Measurements from ENCODE around the gene SLC4A5. TPM values are rescaled to one million over a fixed set of nuclear protein-coding genes. Genes with fewer than 3 reads are reported as not detected.

The SLC4A5 gene
- total RNA-seq, 1 donor from 2014 or later, result 4.2 TPM

GRCh38 chr2:74387346-74387745 lies 44.1 kb upstream of the SLC4A5 start:
- no peaks in the 10 kb centered on the region for H3K36me3 Mint-ChIP-seq (ENCODE audit: low read depth, unreplicated experiment)
- H3K4me3 Mint-ChIP-seq (ENCODE audit: unreplicated experiment), result no peak overlapping the region
- no peak for DNase-seq (ENCODE audit: low spot score)
- H3K4me1 Mint-ChIP-seq (ENCODE audit: unreplicated experiment), result peaks cover 18% of the 10 kb centered on the region
- H3K27ac Mint-ChIP-seq (ENCODE audit: unreplicated experiment), result no peak overlapping the region
- no peak for TF ChIP-seq CTCF (IDR thresholded peaks at IDR 0.05; ENCODE audit: unreplicated experiment)
- peaks cover 4% of the 10 kb centered on the region for H3K27me3 Mint-ChIP-seq (ENCODE audit: unreplicated experiment)
- H3K9me3 Mint-ChIP-seq (ENCODE audit: unreplicated experiment), result no peaks in the 10 kb centered on the region

DNA sequence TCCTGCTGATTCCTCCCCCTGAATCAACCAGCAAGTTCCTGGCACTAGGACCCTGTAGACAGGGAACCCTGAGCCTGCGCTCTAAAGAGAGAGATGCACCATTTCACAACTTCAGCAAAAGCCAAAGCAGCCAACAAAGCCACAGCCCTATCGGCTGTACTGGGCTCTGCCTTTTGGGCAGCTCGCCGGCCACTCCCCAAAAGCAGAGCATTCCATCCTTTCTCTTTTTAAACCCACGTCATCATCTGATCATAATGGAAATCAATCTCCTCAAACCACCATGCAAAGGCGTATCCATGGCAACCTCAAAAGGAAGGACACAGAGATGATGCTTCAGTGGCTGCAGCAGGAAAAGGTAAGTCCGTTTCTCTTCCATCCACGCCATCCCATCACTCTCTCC lies 42.2 kb upstream of the SLC4A5 start:
- no peak overlapping the region for H3K27ac Mint-ChIP-seq (ENCODE audit: unreplicated experiment)
- no peaks in the 10 kb centered on the region for H3K9me3 Mint-ChIP-seq (ENCODE audit: unreplicated experiment)
- no peak overlapping the region for H3K4me3 Mint-ChIP-seq (ENCODE audit: unreplicated experiment)
- H3K27me3 Mint-ChIP-seq (ENCODE audit: unreplicated experiment), result no peaks in the 10 kb centered on the region
- H3K36me3 Mint-ChIP-seq (ENCODE audit: low read depth, unreplicated experiment), result peaks cover 5% of the 10 kb centered on the region
- TF ChIP-seq CTCF (IDR thresholded peaks at IDR 0.05; ENCODE audit: unreplicated experiment), result no peak
- H3K4me1 Mint-ChIP-seq (ENCODE audit: unreplicated experiment), result peaks cover 17% of the 10 kb centered on the region
- DNase-seq (ENCODE audit: low spot score), result no peak

- Mint-ChIP-seq H3K27ac (ENCODE audit: unreplicated experiment) (no peak overlapping the region), H3K4me3 (ENCODE audit: unreplicated experiment) (no peak overlapping the region), H3K9me3 (ENCODE audit: unreplicated experiment) (no peaks in the 10 kb centered on the region), H3K27me3 (ENCODE audit: unreplicated experiment) (no peaks in the 10 kb centered on the region), H3K36me3 (ENCODE audit: low read depth, unreplicated experiment) (peaks cover 5% of the 10 kb centered on the region), H3K4me1 (ENCODE audit: unreplicated experiment) (peaks cover 26% of the 10 kb centered on the region)
- no peak for DNase-seq (ENCODE audit: low spot score)
- TF ChIP-seq CTCF (IDR thresholded peaks at IDR 0.05; ENCODE audit: unreplicated experiment), result no peak
Observed at GRCh38 chr2:74384051-74384450, 40.8 kb upstream of the SLC4A5 start.

DNA sequence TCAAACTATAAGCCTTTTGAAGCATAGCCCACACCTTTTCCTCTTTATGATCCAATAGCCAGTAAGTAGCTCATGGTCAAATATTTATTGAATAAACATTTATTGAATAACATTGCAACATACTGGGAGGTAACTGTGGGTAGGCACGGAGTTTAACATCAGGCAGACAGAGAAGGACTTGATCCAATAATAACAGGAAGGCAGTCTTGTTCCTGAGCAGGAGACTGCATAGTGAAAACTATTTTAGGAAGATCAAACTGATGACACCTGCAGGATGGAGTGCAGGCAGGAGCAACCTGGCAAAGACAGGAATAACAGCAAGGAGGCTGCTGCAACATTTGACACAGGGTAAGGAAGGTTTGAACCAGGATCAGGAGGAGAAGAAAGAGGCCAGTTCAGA lies 40.0 kb upstream of the SLC4A5 start:
- no peak for DNase-seq (ENCODE audit: low spot score)
- no peaks in the 10 kb centered on the region for H3K9me3 Mint-ChIP-seq (ENCODE audit: unreplicated experiment)
- H3K4me1 Mint-ChIP-seq (ENCODE audit: unreplicated experiment), result peaks cover 29% of the 10 kb centered on the region
- peak overlapping the region; percentile 43 for H3K27ac Mint-ChIP-seq (ENCODE audit: unreplicated experiment)
- no peaks in the 10 kb centered on the region for H3K27me3 Mint-ChIP-seq (ENCODE audit: unreplicated experiment)
- no peak overlapping the region for H3K4me3 Mint-ChIP-seq (ENCODE audit: unreplicated experiment)
- TF ChIP-seq CTCF (IDR thresholded peaks at IDR 0.05; ENCODE audit: unreplicated experiment), result no peak
- H3K36me3 Mint-ChIP-seq (ENCODE audit: low read depth, unreplicated experiment), result peaks cover 5% of the 10 kb centered on the region

- peaks cover 17% of the 10 kb centered on the region for H3K36me3 Mint-ChIP-seq (ENCODE audit: low read depth, unreplicated experiment)
- no peaks in the 10 kb centered on the region for H3K9me3 Mint-ChIP-seq (ENCODE audit: unreplicated experiment)
- no peaks in the 10 kb centered on the region for H3K27me3 Mint-ChIP-seq (ENCODE audit: unreplicated experiment)
- no peak for DNase-seq (ENCODE audit: low spot score)
- peaks cover 29% of the 10 kb centered on the region for H3K4me1 Mint-ChIP-seq (ENCODE audit: unreplicated experiment)
- TF ChIP-seq CTCF (IDR thresholded peaks at IDR 0.05; ENCODE audit: unreplicated experiment), result no peak
- H3K4me3 Mint-ChIP-seq (ENCODE audit: unreplicated experiment), result no peak overlapping the region
- H3K27ac Mint-ChIP-seq (ENCODE audit: unreplicated experiment), result no peak overlapping the region
Observed at GRCh38 chr2:74381751-74382150, 38.5 kb upstream of the SLC4A5 start.
